CD4-positive, CD25-positive, alpha-beta regulatory T cell (primary cell): Measurements from ENCODE around the gene SCGB1D2. TPM values are rescaled to one million over a fixed set of nuclear protein-coding genes. Genes with fewer than 3 reads are reported as not detected.

Source experiments
- ATAC-seq, 2 donors: fragments of 150-1000 bp; cut with Tn5 transposase; one replicate each; pipeline ENCODE4 v1.10.0; 2021; ENCODE audit warnings: low read depth in 2 of 2, moderate number of reproducible peaks in 2 of 2, moderate library complexity in 1 of 2
- DNase-seq, 3 donors: peaks; one replicate each; pipeline versions ENCODE4 v3.0.0 to v3.0.0-alpha.2; 2012 to 2022; ENCODE audit warnings: mixed read lengths in 1 of 3
- H3K27ac ChIP-seq: one replicate; pipeline ENCODE4 v1.7.0; 2013; ENCODE audit warnings: mild to moderate bottlenecking, low read length; ENCODE audit not compliant: insufficient read depth, poor library complexity, severe bottlenecking
- H3K27me3 ChIP-seq: one replicate; pipeline ENCODE4 v1.7.0; 2013; ENCODE audit warnings: low read length; ENCODE audit not compliant: control insufficient read depth, insufficient read depth
- H3K36me3 ChIP-seq: one replicate; pipeline ENCODE4 v1.7.0; 2013; ENCODE audit warnings: mild to moderate bottlenecking, low read length, moderate library complexity; ENCODE audit not compliant: control insufficient read depth, insufficient read depth
- H3K4me1 ChIP-seq: 2 replicates; pipeline ENCODE4 v1.7.0; 2013; ENCODE audit warnings: mild to moderate bottlenecking, low read length; ENCODE audit not compliant: insufficient read depth, control insufficient read depth, poor library complexity, severe bottlenecking
- H3K4me3 ChIP-seq: one replicate; pipeline ENCODE4 v1.7.0; 2013; ENCODE audit warnings: low read depth, mild to moderate bottlenecking, low read length, moderate library complexity
- H3K9me3 ChIP-seq, 2 experiments: 1 replicate in 1 of 2; 2 replicates in 1 of 2; pipeline ENCODE4 v1.7.0; 2013; ENCODE audit warnings: low read length in 2 of 2, mild to moderate bottlenecking in 1 of 2, moderate library complexity in 1 of 2; ENCODE audit not compliant: control insufficient read depth in 2 of 2
- H3K27ac Mint-ChIP-seq, 3 donors: one replicate each; pipeline ENCODE4 v1.8.0; 2020 to 2022; ENCODE audit warnings: mild to moderate bottlenecking in 3 of 3, mixed read lengths in 3 of 3, moderate library complexity in 2 of 3
- H3K27me3 Mint-ChIP-seq: one replicate; pipeline ENCODE4 v1.8.0; 2022; ENCODE audit warnings: mild to moderate bottlenecking, mixed read lengths
- H3K36me3 Mint-ChIP-seq: one replicate; pipeline ENCODE4 v1.8.0; 2020; ENCODE audit warnings: mixed read lengths
- H3K4me1 Mint-ChIP-seq, 4 donors: one replicate each; pipeline ENCODE4 v1.8.0; 2020 to 2022; ENCODE audit warnings: mixed read lengths in 4 of 4, mild to moderate bottlenecking in 1 of 4
- H3K4me3 Mint-ChIP-seq, 4 donors: one replicate each; pipeline ENCODE4 v1.8.0; 2020 to 2022; ENCODE audit warnings: mild to moderate bottlenecking in 4 of 4, mixed read lengths in 4 of 4, moderate library complexity in 3 of 4
- H3K9me3 Mint-ChIP-seq, 7 donors: one replicate each; pipeline ENCODE4 v1.8.0; 2020 to 2022; ENCODE audit warnings: mixed read lengths in 7 of 7, mild to moderate bottlenecking in 3 of 7, moderate library complexity in 2 of 7
- polyA plus RNA-seq, 4 donors: library from polyadenylated mRNA; unstranded; fragments of 300-500 nt; fragmentation: Illumina TruSeq; gene quantifications; one replicate each; pipeline ENCODE4 v1.2.3, GENCODE V29; 2021
- total RNA-seq: library from RNA; stranded (reverse); gene quantifications from one replicate; pipeline ENCODE4 v1.2.3, GENCODE V29; 2022

SCGB1D2 gene
- total and polyA plus RNA-seq, 5 donors from 2014 or later: not detected

- H3K27ac Mint-ChIP-seq: no peak overlapping the region
- no peaks in the 10 kb centered on the region for H3K4me1 Mint-ChIP-seq
- DNase-seq: no peak
- no peak overlapping the region for H3K4me3 Mint-ChIP-seq
- H3K36me3 Mint-ChIP-seq: no peaks in the 10 kb centered on the region
- no peaks in the 10 kb centered on the region for H3K9me3 Mint-ChIP-seq
- H3K27me3 ChIP-seq: peaks cover 12% of the 10 kb centered on the region
- H3K27ac ChIP-seq: no peak overlapping the region
- no peaks in the 10 kb centered on the region for H3K36me3 ChIP-seq
- no peaks in the 10 kb centered on the region for H3K9me3 ChIP-seq
- ATAC-seq: no peak
- peaks cover 18% of the 10 kb centered on the region for H3K27me3 Mint-ChIP-seq
- no peaks in the 10 kb centered on the region for H3K4me1 ChIP-seq
- no peak overlapping the region for H3K4me3 ChIP-seq
Measured at GRCh38 chr11:62237499-62237898, 4.5 kb upstream of the SCGB1D2 start.

- Mint-ChIP-seq H3K4me3 (no peak overlapping the region), H3K27ac (no peak overlapping the region), H3K36me3 (no peaks in the 10 kb centered on the region), H3K9me3 (no peaks in the 10 kb centered on the region), H3K4me1 (no peaks in the 10 kb centered on the region), H3K27me3 (peaks cover 23% of the 10 kb centered on the region)
- H3K36me3 ChIP-seq: no peaks in the 10 kb centered on the region
- H3K27me3 ChIP-seq: peaks cover 12% of the 10 kb centered on the region
- ATAC-seq (no peak), DNase-seq (no peak)
- H3K4me3 ChIP-seq: no peak overlapping the region
- H3K4me1 ChIP-seq: no peaks in the 10 kb centered on the region
- no peak overlapping the region for H3K27ac ChIP-seq
- no peaks in the 10 kb centered on the region for H3K9me3 ChIP-seq
Measured at GRCh38 chr11:62238151-62238550, 3.9 kb upstream of the SCGB1D2 start.

GRCh38 chr11:62241095-62241494 is 944 bp upstream of the SCGB1D2 start:
- DNase-seq (no peak), ATAC-seq (no peak)
- H3K4me3 ChIP-seq: no peak overlapping the region

GRCh38 chr11:62245271-62245753 is 3.3 kb downstream of the SCGB1D2 start:
- no peak overlapping the region for H3K27ac Mint-ChIP-seq
- no peaks in the 10 kb centered on the region for H3K36me3 Mint-ChIP-seq
- H3K4me3 ChIP-seq: no peak overlapping the region
- no peaks in the 10 kb centered on the region for H3K4me1 ChIP-seq
- ATAC-seq (no peak), DNase-seq (peak in 1 of 3 donors; percentile 11)
- H3K27ac ChIP-seq: no peak overlapping the region
- H3K9me3 Mint-ChIP-seq: peaks cover 0 to 11% (median 8%) of the 10 kb centered on the region in 7 donors
- peaks cover 4 to 8% of the 10 kb centered on the region in 2 experiments for H3K9me3 ChIP-seq
- no peaks in the 10 kb centered on the region for H3K27me3 ChIP-seq
- no peaks in the 10 kb centered on the region for H3K4me1 Mint-ChIP-seq
- H3K4me3 Mint-ChIP-seq: no peak overlapping the region
- no peaks in the 10 kb centered on the region for H3K36me3 ChIP-seq
- peaks cover 19% of the 10 kb centered on the region for H3K27me3 Mint-ChIP-seq

More at GRCh38 chr11:62241095-62241494, 944 bp upstream of the SCGB1D2 start:
- Mint-ChIP-seq H3K27ac (no peak overlapping the region), H3K36me3 (no peaks in the 10 kb centered on the region), H3K4me1 (no peaks in the 10 kb centered on the region), H3K4me3 (no peak overlapping the region), H3K27me3 (peaks cover 17% of the 10 kb centered on the region), H3K9me3 (no peaks in the 10 kb centered on the region)
- Histone ChIP-seq H3K9me3 (no peaks in the 10 kb centered on the region), H3K4me1 (no peaks in the 10 kb centered on the region), H3K27ac (no peak overlapping the region), H3K36me3 (no peaks in the 10 kb centered on the region), H3K27me3 (peaks cover 6% of the 10 kb centered on the region)

GRCh38 chr11:62251698-62252097 is 9.7 kb downstream of the SCGB1D2 start:
- no peaks in the 10 kb centered on the region for H3K4me1 ChIP-seq
- no peaks in the 10 kb centered on the region for H3K36me3 ChIP-seq
- H3K27me3 ChIP-seq: no peaks in the 10 kb centered on the region
- Mint-ChIP-seq H3K27ac (no peak overlapping the region), H3K4me3 (no peak overlapping the region), H3K9me3 (peaks cover 3 to 47% (median 27%) of the 10 kb centered on the region in 7 donors), H3K4me1 (no peaks in the 10 kb centered on the region), H3K36me3 (peaks cover 10% of the 10 kb centered on the region), H3K27me3 (peaks cover 12% of the 10 kb centered on the region)
- ATAC-seq: no peak
- peaks cover 35 to 46% of the 10 kb centered on the region in 2 experiments for H3K9me3 ChIP-seq
- H3K27ac ChIP-seq: no peak overlapping the region
- no peak for DNase-seq
- no peak overlapping the region for H3K4me3 ChIP-seq

GRCh38 chr11:62253999-62254542 is 12.0 kb downstream of the SCGB1D2 start:
- Histone ChIP-seq H3K9me3 (peaks cover 35 to 46% of the 10 kb centered on the region in 2 experiments), H3K4me1 (no peaks in the 10 kb centered on the region), H3K4me3 (no peak overlapping the region), H3K27ac (no peak overlapping the region), H3K27me3 (peaks cover 3% of the 10 kb centered on the region), H3K36me3 (no peaks in the 10 kb centered on the region)
- no peaks in the 10 kb centered on the region for H3K4me1 Mint-ChIP-seq
- DNase-seq (no peak), ATAC-seq (no peak)
- H3K27ac Mint-ChIP-seq: no peak overlapping the region
- H3K36me3 Mint-ChIP-seq: peaks cover 10% of the 10 kb centered on the region
- peaks cover 3 to 47% (median 25%) of the 10 kb centered on the region in 7 donors for H3K9me3 Mint-ChIP-seq
- H3K4me3 Mint-ChIP-seq: no peak overlapping the region
- H3K27me3 Mint-ChIP-seq: peaks cover 16% of the 10 kb centered on the region

- H3K27me3 Mint-ChIP-seq: peaks cover 18% of the 10 kb centered on the region
Measured at GRCh38 chr11:62256281-62256680, 14.2 kb downstream of the SCGB1D2 start.

More at GRCh38 chr11:62256281-62256680, 14.2 kb downstream of the SCGB1D2 start:
- Mint-ChIP-seq H3K4me3 (no peak overlapping the region), H3K36me3 (peaks cover 9% of the 10 kb centered on the region), H3K9me3 (peaks cover 0 to 28% (median 13%) of the 10 kb centered on the region in 7 donors), H3K27ac (no peak overlapping the region), H3K4me1 (no peaks in the 10 kb centered on the region)
- no peak overlapping the region for H3K27ac ChIP-seq
- no peaks in the 10 kb centered on the region for H3K4me1 ChIP-seq
- no peak for DNase-seq
- peaks cover 22 to 29% of the 10 kb centered on the region in 2 experiments for H3K9me3 ChIP-seq
- no peaks in the 10 kb centered on the region for H3K36me3 ChIP-seq
- ATAC-seq: no peak
- no peak overlapping the region for H3K4me3 ChIP-seq
- peaks cover 3% of the 10 kb centered on the region for H3K27me3 ChIP-seq
